ENCODE data around the gene MRPL53.
"Not testable (repeated sequence)": the region's sequence is repeated elsewhere in the genome, so short reads cannot be mapped to it uniquely, and the experiment has no call there.

The MRPL53 gene

GRCh38 chr2:74491648-74492544 lies 19.4 kb upstream of the MRPL53 start:
- no peak overlapping the region for H3K27ac ChIP-seq
- DNase-seq (ENCODE audit: low spot score): no peak
- no peak for TF ChIP-seq CTCF (conservative IDR thresholded peaks at IDR 0.05; ENCODE audit: low read depth)
- ChIA-PET POLR2A (ENCODE audit: low non-redundant PET) (no interaction called here), CTCF (interaction anchor here (0.6 to 1.9 kb wide), 3 partner anchors 40 to 242 kb away, joined by 3 to 7 read pairs (median 7); no protein-coding TSS in a partner anchor)

- CTCF ChIA-PET: no interaction called here
- DNase-seq (ENCODE audit: low spot score): no peak
Observed at GRCh38 chr2:74489906-74490305, 17.4 kb upstream of the MRPL53 start.

GRCh38 chr2:74488643-74489481 lies 16.4 kb upstream of the MRPL53 start:
- ChIA-PET POLR2A (ENCODE audit: low non-redundant PET) (no interaction called here), CTCF (interaction anchor here (1.0 kb wide), 1 partner anchor 43 kb away, joined by 3 read pairs; no protein-coding TSS in a partner anchor)
- DNase-seq (ENCODE audit: low spot score): no peak

More at GRCh38 chr2:74489906-74490305, 17.4 kb upstream of the MRPL53 start:
- TF ChIP-seq CTCF (conservative IDR thresholded peaks at IDR 0.05; ENCODE audit: low read depth): no peak
- POLR2A ChIA-PET (ENCODE audit: low non-redundant PET): no interaction called here
- no peak overlapping the region for H3K27ac ChIP-seq

GRCh38 chr2:74486141-74486540 lies 13.7 kb upstream of the MRPL53 start:
- no peak for DNase-seq (ENCODE audit: low spot score)
- H3K27ac ChIP-seq: no peak overlapping the region
- TF ChIP-seq CTCF (conservative IDR thresholded peaks at IDR 0.05; ENCODE audit: low read depth): no peak
- ChIA-PET CTCF (no interaction called here), POLR2A (ENCODE audit: low non-redundant PET) (no interaction called here)

More at GRCh38 chr2:74488643-74489481, 16.4 kb upstream of the MRPL53 start:
- no peak overlapping the region for H3K27ac ChIP-seq
- no peak for TF ChIP-seq CTCF (conservative IDR thresholded peaks at IDR 0.05; ENCODE audit: low read depth)

- DNase-seq (ENCODE audit: low spot score): not testable (repeated sequence)
- CTCF ChIA-PET: interaction anchor here (0.5 to 3.6 kb wide), 17 partner anchors 9 to 144 kb away, joined by 3 to 41 read pairs (median 5); partner anchors contain the start of genes AUP1, HTRA2, INO80B and PCGF1
- peak overlapping the region; percentile 90 for H3K27ac ChIP-seq
- POLR2A ChIA-PET (ENCODE audit: low non-redundant PET): interaction anchor here (0.5 to 1.1 kb wide), 2 partner anchors 20 to 47 kb away, joined by 3 to 4 read pairs; no protein-coding TSS in a partner anchor
Observed at GRCh38 chr2:74483675-74484164, 11.2 kb upstream of the MRPL53 start.

- peak; percentile 93 for DNase-seq (ENCODE audit: low spot score)
- POLR2A ChIA-PET (ENCODE audit: low non-redundant PET): interaction anchor here (0.5 to 1.5 kb wide), 4 partner anchors 10 to 252 kb away, joined by 3 to 5 read pairs (median 4); no protein-coding TSS in a partner anchor
- CTCF ChIA-PET: interaction anchor here (0.5 to 3.6 kb wide), 17 partner anchors 10 to 218 kb away, joined by 3 to 41 read pairs (median 4); partner anchors contain the start of genes AUP1, HTRA2, INO80B and PCGF1
- TF ChIP-seq CTCF (conservative IDR thresholded peaks at IDR 0.05; ENCODE audit: low read depth): peak; percentile 89
- peak within 1 kb of the TSS; percentile 90 for H3K27ac ChIP-seq
Observed at GRCh38 chr2:74482801-74483674, 10.6 kb upstream of the MRPL53 start, which contains the start of the genes CCDC142 and TTC31. TSS of gene CCDC142 (minus strand) at chr2:74482998. CDS start at chr2:74482837, 161 bp downstream. TSS of gene TTC31 (plus strand) at chr2:74483081. CDS start at chr2:74483096, 15 bp downstream.
